ENCODE data around the gene ACAT2.
"Not testable (repeated sequence)": the region's sequence is repeated elsewhere in the genome, so short reads cannot be mapped to it uniquely, and the experiment has no call there.

ACAT2 gene

DNA sequence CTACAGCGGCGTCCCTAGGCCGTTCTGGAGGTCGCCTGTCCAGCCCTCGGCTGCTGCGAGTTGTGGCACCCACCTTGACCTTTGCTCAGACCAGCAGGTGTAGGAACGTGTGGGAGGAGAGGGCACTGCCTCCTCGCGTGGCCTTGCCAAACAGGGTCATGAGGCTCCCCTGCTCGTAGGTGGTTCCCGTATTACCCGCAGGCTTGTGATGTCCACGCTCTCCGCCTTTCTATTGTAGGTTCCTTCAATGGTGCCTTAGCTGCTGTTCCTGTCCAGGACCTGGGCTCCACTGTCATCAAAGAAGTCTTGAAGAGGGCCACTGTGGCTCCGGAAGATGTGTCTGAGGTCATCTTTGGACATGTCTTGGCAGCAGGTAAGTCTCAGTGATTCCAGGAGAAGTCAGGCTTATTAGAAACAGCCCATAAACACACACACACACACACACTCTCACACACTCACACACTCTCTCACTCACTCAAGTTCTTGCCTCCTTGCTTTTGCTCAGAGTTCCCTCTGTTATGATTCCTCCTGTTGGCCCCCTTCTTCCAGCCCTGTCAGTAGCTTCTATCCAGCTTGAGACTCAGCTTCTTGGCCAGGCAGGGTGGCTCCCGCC lies 942 bp downstream of the ACAT2 start:
- peak in 11 of 58 donors; percentile 22 to 71 (median 48) for DNase-seq

DNA sequence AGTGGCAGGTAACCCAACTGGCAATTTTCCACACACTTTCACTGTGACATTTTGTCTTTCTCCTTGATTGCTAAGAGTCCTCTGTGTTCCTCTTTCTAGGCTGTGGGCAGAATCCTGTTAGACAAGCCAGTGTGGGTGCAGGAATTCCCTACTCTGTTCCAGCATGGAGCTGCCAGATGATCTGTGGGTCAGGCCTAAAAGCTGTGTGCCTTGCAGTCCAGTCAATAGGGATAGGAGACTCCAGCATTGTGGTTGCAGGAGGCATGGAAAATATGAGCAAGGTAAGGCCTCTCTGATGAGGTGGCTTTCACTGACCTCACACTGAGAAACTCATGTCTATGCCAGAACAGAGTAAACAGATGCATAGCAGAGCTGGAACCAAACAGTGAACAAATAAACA lies 5.1 kb downstream of the ACAT2 start:
- DNase-seq = no peak

DNA sequence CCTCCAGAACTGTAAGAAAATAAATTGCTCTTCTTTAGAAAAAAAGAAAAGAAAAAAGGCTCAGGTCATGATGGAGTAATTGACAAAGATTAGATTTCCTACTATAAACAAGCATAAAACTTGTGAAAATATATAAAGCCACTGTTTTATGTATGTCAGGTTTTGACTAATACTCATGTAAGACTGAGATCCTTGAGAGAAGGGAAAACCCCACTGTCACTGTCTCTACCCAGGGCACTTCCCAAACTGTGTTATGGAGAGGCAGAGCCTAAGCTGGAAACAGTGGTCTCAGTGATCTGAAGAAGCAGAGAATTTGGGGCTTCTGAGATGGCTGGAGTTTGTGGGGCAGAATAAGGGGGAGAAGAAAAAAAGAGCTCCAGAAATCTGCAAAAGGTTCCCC lies 7.6 kb downstream of the ACAT2 start:
- no peak for DNase-seq

DNA sequence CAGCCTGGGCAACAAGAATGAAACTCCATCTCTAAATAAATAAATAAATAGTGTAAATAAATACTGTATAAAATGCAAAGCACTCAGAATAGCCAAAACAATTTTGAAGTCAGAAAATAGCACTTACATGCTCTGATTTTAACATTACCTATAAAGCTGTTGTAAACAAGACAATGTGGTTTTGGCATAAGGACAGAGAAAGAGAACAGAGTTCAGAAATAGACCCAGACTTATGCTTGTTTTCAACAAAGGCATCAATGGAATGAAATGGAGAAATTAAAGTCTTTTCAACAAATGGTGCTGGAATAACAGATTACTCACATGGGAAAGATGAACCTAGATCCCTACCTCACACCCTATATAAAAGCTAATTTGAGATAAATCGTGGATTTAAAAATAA lies 10.4 kb downstream of the ACAT2 start:
- no peak for DNase-seq

DNA sequence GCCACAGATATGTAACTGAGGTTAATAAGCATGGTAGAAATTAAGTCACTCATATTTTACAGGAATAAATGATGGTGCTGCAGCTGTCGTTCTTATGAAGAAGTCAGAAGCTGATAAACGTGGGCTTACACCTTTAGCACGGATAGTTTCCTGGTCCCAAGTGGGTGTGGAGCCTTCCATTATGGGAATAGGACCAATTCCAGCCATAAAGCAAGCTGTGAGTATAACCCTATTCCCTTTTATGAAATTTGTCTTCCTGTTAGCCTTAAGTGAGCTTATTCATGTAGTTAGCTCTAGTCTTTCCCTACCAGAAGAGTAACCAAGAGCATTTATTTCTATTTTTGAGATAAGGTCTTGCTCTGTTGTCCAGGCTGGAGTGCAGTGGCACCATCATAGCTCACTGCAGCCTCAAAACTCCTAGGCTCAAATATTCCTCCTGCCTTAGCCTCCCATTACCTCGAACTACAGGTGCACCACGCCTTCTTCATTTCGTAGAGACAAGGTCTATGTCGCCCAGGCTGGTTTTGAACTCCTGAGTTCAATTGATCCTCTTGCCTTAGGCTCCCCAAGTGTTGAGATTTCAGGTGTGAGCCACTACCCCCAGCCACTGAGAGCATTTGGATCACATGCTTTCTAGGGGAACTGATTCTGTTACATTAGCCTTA lies 15.5 kb downstream of the ACAT2 start:
- DNase-seq = no peak

DNA sequence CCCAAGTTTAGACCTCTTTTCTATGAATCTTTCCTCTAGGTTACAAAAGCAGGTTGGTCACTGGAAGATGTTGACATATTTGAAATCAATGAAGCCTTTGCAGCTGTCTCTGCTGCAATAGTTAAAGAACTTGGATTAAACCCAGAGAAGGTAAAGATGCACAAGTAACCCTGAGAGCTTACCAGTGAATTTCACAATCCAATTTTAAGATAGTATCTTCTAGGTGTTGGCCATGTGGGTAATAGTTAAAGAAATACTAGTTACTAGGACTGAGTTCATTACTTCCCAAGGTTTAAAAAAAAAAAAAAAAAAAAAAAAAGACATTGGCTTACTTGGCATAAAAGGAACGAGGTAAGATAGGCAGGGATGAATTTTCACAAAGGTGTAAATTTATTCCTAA lies 16.3 kb downstream of the ACAT2 start:
- DNase-seq = no peak

DNA sequence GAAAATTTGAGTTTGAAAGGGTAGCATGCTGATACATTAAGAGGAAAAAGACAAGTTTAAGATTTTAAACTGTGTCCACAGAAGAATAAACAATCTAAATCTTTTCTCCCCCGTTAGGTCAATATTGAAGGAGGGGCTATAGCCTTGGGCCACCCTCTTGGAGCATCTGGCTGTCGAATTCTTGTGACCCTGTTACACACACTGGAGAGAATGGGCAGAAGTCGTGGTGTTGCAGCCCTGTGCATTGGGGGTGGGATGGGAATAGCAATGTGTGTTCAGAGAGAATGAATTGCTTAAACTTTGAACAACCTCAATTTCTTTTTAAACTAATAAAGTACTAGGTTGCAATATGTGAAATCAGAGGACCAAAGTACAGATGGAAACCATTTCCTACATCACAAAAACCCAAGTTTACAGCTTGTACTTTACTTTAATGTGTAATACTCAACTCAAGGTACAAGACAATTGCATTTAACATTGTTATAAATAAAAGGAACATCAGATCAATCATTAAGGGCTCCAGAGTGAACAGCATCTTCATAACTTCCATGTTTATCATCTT lies 16.8 kb downstream of the ACAT2 start:
- DNase-seq = no peak

DNA sequence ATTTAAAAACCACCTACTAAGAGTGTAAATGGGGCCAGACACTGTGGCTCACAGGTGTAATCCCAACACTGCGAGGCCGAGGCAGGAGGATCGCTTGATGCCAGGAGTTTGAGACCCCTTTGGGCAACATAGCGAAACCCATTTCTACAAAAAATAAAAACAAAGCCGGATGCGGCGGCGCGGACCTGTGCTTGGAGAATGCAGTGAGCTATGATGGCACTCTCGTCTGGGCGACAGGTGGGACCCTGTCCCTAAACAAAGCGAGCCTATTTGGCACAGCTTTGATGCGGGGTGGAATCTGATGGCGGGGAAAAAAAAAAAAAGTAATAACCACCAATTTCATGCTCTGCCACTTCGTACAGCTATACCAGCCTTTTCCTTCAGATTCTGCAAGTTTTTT lies 26.4 kb downstream of the ACAT2 start:
- DNase-seq = no peak

DNA sequence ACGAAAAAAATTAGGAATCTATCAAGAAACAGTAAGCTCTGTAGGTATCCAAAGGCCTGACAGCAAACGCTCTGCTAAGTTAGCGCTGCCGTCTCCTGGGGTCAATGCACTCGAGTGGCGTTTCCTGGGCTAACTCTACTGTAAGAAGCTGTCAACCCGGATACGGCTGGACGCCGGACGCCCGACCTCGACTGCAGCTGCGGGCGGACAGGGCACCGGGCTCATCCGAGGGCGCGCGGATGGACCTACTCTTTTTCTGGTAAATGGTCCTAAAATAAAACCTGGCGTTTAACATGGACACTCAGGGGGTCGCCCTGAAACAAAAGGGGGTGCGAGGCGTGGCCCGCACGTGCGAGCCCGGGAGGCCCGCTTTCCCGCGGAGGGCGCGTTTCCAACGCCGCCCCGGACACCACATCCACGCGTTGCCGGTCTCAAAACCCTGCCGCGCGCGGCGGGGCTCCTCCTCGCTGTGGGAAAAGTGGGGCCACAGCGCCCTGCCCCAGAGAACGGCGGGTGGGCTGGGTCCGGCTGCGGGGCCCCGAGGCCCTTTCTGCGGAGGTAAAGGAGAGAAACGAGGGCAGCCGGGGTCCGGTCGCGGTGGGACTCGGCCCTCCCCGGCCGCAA lies 27.0 kb downstream of the ACAT2 start:
- DNase-seq = peak in 4 of 58 donors; percentile 20 to 41 (median 32)

DNA sequence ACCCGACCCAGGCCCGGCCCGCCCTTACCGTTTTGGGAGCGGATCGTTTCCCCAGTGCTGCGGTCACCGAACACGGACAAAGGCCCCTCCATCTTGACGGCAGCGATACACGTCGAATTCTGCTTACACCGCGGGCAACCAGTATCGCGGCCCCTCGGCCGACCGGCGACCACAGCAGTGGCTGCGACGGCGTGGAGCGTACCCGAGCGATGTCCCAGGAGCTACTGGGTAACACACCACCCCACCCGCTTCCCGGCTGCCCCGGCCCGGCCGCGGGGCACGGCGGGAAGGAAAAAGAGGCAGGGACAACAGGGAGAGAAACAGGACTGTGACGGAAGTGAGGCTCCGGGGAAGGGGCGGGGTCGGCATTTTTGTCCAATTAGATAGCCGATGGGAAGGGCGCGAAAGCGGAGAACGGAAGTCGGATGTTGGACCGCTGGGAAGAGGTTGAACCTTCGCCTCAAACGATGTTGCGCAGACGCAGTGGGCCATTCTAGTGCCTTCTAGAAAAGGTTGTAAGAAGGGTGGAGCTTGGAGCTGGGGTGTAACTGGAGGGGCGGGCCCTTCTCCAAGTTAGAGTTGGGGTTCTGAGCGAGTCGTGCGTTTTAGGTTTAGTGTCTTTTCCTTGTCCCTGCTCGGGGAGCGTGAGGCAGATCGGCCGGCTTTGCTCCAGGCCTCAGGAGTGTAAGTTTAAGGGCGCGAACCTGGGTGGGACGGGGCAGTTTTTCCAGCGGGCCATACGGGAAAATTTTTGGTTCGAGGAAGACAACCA lies 27.7 kb downstream of the ACAT2 start, which contains the start of gene TCP1:
TSS of gene TCP1 (minus strand) at position 226 of the 772 bp plus-strand sequence. CDS start at position 92, 134 bp downstream.
- DNase-seq = peak; percentile 93 to 100 (median 99)

DNA sequence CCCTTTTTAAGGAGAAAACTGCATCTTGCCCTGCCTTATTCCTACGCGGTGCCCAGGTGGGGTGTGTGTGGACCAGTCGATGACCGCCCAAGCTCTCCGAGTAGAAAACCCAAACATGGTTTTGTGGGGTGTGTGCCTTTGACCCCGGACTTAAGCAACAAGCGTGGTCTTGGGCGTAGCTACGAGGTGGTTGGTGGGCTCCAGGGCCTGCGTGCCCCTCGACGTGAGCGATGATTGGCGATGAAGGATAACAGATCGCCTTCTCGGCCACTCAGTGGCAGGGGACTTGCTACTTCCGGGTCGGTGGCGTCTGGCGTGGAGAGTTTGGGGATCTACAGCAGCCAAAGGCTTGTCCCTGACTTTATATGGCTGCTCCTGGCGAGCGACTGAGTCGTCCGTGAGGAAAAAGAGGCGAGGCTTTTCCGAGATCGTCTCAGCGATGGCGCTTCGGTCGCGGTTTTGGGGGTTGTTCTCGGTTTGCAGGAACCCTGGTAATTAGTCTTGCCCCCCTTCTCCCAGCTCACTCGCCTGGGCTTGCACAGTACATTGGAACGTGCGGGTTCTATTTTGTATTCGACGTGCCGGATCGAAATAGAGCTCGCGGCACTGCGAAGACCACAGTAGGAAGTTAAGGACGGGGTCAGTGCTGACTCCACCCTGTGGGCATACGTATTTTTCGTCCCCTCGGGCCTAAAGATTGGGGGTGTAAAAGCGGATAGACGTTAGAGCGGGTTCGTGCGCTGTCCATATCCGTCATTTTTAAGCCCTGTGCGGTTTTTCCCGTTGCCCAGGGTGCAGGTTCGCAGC lies 28.5 kb downstream of the ACAT2 start, which contains the start of gene MRPL18:
TSS of gene MRPL18 (plus strand) at position 319 of the 807 bp plus-strand sequence. CDS start at position 440, 121 bp downstream.
- peak; percentile 56 to 98 (median 94) for DNase-seq

DNA sequence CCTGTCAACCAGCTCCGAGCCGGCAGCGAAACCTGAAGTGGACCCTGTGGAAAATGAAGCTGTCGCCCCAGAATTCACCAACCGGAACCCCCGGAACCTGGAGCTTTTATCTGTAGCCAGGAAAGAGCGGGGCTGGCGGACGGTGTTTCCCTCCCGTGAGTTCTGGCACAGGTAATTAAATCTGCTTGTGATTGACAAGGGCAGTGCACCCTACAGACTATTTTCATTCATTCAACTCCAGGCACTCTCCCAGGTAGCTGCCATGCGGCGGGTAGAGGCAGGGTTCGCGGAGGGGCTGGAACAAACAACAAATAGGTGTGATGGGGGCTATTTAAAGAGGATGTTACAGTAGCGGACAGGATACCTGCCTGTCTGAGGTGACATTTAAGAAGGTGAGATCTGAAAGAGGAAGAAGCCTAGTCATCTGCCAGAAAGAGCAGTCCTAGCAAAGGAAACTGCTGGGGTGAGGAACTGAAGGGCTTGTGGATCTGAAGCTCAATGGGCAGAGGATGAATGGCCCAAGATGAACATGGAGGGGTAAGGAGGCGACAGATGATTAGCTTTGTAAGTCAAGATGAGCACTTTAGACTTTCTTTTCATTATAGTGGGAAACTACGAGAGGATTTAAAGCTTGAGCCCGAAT lies 29.2 kb downstream of the ACAT2 start:
- peak in 2 of 58 donors; percentile 5 to 40 for DNase-seq

DNA sequence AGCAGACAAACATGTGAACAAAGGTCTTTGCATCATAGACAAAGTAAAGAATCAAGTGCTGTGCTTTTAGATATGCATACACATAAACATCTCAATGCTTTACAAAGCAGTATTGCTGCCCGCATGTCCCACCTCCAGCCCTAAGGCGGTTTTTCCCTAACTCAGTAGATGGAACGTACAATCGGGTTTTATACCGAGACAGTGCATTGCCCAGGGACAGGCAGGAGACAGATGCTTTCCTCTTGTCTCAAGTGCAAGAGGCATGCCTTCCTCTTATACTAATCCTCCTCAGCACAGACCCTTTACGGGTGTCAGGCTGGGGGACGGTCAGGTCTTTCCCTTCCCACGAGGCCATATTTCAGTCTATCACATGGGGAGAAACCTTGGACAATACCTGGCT lies 33.1 kb downstream of the ACAT2 start:
- not testable (repeated sequence) for DNase-seq

DNA sequence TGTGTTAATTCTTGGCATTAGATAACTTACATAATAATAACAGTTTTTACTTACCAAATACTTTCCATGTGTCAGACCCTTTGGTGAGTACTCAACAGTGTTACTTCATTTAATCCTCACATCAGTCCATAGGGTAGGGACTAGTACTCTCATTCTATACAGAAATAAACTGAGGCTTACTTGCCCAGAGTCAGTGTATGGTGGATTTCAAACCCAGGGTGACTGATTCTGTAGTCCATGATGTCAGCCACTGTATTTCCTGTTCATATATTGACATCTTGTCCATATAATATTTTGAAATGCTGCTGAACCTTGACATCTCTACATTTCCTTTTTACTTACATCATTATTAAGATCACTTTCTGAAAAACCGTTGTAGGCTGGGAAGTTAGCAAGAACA lies 35.7 kb downstream of the ACAT2 start:
- DNase-seq = no peak

DNA sequence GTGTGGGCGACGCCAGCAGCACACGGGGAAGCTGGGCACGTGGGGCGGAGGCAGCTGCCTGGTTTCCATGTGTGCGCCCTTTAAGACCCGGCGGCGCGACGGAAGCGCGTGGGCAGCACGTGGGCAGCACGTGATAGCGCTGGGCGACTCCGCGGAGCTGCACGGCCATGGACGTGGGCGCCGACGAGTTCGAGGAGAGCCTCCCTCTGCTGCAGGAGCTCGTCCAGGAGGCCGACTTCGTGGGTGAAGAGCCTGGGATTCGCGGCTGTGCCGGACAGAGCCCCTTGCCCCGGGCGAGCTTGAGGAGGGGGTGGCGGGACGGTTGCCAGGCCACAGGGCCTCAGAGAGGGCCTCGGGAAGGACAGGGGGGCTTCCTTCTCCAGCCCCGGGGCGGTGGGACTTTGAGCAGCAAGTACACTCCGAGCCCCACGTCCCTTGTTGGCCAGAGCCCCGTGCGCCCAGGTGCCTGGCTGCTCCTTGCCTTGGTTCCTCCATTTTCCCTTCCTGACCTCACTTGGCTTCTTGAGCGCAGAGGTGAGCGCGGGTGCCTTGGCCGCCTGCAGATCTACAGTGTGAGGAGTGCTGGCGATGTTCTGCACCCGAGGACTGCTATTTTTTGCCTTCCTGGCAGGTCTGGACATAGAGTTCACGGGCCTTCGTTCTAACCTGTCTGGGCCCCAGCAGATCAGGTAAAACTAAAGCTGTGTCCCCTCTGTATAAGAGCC lies 38.5 kb downstream of the ACAT2 start, which contains the start of gene PNLDC1:
TSS of gene PNLDC1 (plus strand) at position 136 of the 725 bp plus-strand sequence. CDS start at position 168, 32 bp downstream.
- peak in 1 of 58 donors; percentile 11 for DNase-seq

DNA sequence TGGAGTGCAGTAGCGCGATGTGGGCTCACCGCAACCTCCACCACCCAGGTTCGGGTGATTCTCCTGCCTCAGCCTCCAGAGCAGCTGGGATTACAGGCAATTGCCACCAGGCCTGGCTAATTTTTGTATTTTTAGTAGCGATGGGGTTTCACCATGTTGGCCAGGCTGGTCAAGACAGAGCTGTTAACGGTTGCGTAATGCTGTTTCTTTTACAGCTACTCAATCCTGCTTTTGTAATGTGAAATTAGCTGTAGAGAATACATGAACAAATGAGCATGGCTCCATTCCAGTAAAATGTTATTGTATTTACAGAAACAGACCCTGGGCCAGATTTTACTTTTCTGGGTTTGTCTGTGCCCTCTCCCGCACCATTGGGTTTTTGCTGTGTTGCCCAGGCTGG lies 40.1 kb downstream of the ACAT2 start:
- DNase-seq = no peak

DNA sequence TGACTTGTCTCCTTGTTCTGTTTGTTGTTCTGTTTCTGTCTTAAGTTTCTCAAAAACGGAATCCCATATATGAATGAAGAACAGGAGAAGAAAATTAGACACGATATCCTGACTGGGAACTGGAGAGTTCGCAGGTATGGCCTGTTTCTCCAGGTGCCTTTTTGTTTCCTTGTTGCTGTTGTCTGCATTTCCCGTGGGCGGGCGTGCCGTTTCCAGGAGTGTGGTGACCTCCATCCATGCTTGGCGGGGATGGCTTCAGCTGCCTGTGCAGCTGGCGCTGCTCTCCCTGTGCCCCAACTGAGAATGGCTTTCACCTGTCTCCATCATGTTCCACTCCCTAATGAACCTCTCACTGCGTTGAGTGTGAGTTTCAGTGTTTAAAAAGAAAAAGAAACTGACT lies 42.7 kb downstream of the ACAT2 start:
- DNase-seq = no peak

DNA sequence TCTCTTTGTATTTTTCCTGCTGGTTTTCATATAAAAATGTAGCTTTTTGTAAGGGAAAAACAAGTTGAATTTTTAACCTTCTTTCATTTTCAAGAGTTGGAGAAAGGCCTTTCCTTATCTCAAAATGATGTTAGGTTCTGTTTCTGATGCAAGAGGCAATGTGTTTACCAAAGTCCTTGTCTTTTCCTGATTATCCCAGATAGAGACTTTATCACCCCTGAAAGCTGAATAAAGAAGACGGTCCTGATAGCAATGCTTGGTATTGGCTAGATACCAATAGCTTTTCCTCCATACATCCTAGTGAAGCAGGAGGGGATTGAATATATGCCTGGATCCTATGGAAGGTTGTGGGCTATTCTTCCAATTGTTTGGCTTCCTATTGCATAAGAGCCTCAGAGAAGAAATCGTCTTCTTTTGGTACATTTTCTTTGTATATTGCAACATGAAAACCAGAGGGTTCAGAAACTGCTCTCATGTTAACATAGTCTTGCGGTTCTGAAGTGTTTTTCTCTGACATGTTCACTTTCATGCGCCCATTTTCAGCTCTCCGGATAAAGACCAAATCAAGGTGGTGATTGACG lies 43.7 kb downstream of the ACAT2 start:
- no peak for DNase-seq

DNA sequence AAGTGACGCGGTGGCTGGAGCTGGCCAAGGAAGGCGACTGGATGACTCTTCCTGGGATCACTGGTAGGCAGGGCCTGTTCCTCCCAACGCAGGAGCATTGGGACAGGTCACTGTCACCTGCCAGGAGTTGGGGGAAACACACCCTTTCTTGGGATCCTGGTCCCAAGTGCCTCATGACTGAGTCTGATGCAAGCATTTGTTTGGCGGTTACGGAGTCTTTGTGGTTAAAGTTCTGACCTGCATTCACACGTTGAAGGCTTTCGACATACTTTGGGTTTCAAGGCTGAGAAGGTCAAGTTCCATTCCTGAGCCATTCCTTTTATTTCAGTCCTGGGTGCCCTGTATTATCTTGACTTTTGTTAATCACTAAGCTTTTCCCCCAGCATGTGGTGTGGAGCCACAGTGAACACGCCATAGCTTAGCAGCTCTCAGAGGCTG lies 44.2 kb downstream of the ACAT2 start:
- DNase-seq = no peak

Data from anterior cingulate cortex (tissue), 58 donors.